ENCODE results near the gene SCFD2. TPM values are rescaled to one million over a fixed set of nuclear protein-coding genes. Genes with fewer than 3 reads are reported as not detected.

The SCFD2 gene
- total and polyA plus RNA-seq, 4 donors: 4.3 to 28.8 (median 7.4) TPM

- TF ChIP-seq, protein P1, sequence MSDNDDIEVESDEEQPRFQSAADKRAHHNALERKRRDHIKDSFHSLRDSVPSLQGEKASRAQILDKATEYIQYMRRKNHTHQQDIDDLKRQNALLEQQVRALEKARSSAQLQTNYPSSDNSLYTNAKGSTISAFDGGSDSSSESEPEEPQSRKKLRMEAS (IDR thresholded peaks at IDR 0.05): no peak
- TF ChIP-seq SP1 (IDR thresholded peaks at IDR 0.05): no peak
Measured at GRCh38 chr4:53313510-53313909, 52.4 kb downstream of the SCFD2 start (continued).

DNA sequence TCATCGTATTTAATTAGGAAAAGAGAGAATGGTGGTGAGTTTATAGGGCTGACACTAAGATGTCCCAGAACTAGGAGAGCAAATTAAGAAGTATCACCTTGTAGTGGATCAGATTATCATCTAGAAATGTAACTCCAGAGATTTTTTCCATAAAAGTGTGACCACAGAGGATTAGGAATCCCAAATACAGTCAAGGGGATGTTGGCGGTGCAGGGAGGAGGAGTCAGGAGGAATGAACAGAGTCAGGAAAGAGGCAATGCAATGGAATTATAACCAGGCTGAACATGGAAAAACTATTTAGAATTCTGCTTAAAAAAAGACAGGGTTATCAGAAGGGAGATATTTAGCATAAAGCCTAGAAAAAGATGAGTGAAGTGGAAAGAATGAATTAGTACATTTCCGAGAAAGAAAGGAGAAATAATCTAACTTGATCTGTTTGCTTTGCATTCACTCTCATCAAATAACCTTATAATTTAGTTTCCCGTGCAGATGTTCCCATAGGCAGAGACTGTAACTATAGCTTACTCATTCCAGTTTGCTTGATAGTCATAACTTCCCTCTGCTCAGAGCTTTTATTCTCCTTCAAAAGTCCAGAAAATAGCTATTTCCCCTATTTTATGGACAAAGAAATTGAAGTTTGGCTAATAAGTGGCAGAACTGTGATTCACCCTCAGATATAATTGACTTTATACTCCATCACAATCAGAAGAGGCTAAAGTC, 56.4 kb downstream of the SCFD2 start:
- no peak overlapping the region for H3K27ac ChIP-seq (ENCODE audit: low read depth in 1 of 2, low read length in 2 of 2)
- no peak overlapping the region for H3K4me3 ChIP-seq (ENCODE audit: low read depth in 1 of 3, low read length in 3 of 3)
- 97% methylated on average over 4 of the region's 4 CpGs for WGBS
- H3K36me3 ChIP-seq (ENCODE audit: control insufficient read depth in 4 of 4, insufficient read depth in 3 of 4, low read depth in 1 of 4, low read length in 3 of 4): peaks cover 0 to 3% (median 1%) of the 10 kb centered on the region in 4 donors
- H3K4me1 ChIP-seq (ENCODE audit: control insufficient read depth in 4 of 4, insufficient read depth in 4 of 4, low read length in 3 of 4): no peaks in the 10 kb centered on the region
- H3K9me3 ChIP-seq (ENCODE audit: control insufficient read depth in 4 of 4, low read length in 3 of 4): no peaks in the 10 kb centered on the region
- no peaks in the 10 kb centered on the region for H3K27me3 ChIP-seq (ENCODE audit: control insufficient read depth in 4 of 4, insufficient read depth in 4 of 4, low read length in 3 of 4)
- H3K9ac ChIP-seq (ENCODE audit: low read depth in 1 of 2, low read length in 2 of 2): no peak overlapping the region
- TF ChIP-seq HNF4G (IDR thresholded peaks at IDR 0.05) (no peak), FOXA2 (IDR thresholded peaks at IDR 0.05) (no peak), HNF4A (conservative IDR thresholded peaks at IDR 0.05) (no peak), RXRA (IDR thresholded peaks at IDR 0.05) (no peak), FOXA1 (IDR thresholded peaks at IDR 0.05) (no peak), CTCF (IDR thresholded peaks at IDR 0.05; ENCODE audit: low read depth, low read length, missing input control) (no peak), YY1 (IDR thresholded peaks at IDR 0.05) (no peak), JUND (IDR thresholded peaks at IDR 0.05) (no peak), RAD21 (IDR thresholded peaks at IDR 0.05) (no peak), REST (IDR thresholded peaks at IDR 0.05) (no peak), EGR1 (IDR thresholded peaks at IDR 0.05; ENCODE audit: low read depth in 2 of 2) (no peak)
- TF ChIP-seq, protein P2, sequence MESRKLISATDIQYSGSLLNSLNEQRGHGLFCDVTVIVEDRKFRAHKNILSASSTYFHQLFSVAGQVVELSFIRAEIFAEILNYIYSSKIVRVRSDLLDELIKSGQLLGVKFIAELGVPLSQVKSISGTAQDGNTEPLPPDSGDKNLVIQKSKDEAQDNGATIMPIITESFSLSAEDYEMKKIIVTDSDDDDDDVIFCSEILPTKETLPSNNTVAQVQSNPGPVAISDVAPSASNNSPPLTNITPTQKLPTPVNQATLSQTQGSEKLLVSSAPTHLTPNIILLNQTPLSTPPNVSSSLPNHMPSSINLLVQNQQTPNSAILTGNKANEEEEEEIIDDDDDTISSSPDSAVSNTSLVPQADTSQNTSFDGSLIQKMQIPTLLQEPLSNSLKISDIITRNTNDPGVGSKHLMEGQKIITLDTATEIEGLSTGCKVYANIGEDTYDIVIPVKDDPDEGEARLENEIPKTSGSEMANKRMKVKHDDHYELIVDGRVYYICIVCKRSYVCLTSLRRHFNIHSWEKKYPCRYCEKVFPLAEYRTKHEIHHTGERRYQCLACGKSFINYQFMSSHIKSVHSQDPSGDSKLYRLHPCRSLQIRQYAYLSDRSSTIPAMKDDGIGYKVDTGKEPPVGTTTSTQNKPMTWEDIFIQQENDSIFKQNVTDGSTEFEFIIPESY (IDR thresholded peaks at IDR 0.05): no peak
- TF ChIP-seq, protein P1 (IDR thresholded peaks at IDR 0.05): no peak
- TF ChIP-seq, protein P3, sequence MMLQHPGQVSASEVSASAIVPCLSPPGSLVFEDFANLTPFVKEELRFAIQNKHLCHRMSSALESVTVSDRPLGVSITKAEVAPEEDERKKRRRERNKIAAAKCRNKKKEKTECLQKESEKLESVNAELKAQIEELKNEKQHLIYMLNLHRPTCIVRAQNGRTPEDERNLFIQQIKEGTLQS (IDR thresholded peaks at IDR 0.05): no peak
- DNase-seq (ENCODE audit: low spot score): no peak
